Measurements from ENCODE around the gene MVD. TPM values are rescaled to one million over a fixed set of nuclear protein-coding genes. Genes with fewer than 3 reads are reported as not detected.

Gene MVD
- total RNA-seq, 2 donors from 2014 or later, result 34.7 to 40.0 TPM

DNA sequence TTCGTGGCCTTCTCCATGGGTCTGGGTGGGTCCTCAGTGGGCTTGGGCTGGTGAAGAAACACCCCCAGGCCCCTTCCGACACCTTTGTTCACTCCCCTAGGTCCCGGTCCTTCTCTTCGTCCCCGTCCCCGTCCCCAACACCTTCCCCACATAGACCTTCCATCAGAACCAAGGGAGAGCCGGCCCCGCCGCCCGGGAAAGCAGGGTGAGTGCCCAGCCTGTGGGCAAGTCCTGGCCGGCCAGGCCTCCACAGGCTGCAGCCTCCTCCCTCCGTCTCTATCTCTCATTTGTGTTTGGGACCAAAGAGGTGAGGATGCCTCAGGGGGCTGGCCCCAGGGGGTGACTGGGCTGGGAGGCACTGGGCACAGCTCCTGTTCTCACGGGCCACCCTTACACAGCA lies 39.0 kb downstream of the MVD start:
- 93% methylated on average over 13 of the region's 13 CpGs for WGBS
- no peak for DNase-seq (ENCODE audit: low spot score)
- H3K4me1 ChIP-seq (replicated peaks), result no peaks in the 10 kb centered on the region
- H3K4me3 ChIP-seq, result no peak overlapping the region
- H3K36me3 ChIP-seq, result peaks cover 22 to 31% of the 10 kb centered on the region in 2 donors
- no peaks in the 10 kb centered on the region for H3K9me3 ChIP-seq
- H3K27ac ChIP-seq, result no peak overlapping the region
- no peaks in the 10 kb centered on the region for H3K27me3 ChIP-seq (replicated peaks; ENCODE audit: insufficient read depth)
- TF ChIP-seq POLR2AphosphoS5 (IDR thresholded peaks at IDR 0.05), result no peak
- no peak for TF ChIP-seq CTCF (IDR thresholded peaks at IDR 0.05)
- no peak for TF ChIP-seq POLR2A (IDR thresholded peaks at IDR 0.05)
- intact Hi-C loops (cut with DNase I), result no loop called here

DNA sequence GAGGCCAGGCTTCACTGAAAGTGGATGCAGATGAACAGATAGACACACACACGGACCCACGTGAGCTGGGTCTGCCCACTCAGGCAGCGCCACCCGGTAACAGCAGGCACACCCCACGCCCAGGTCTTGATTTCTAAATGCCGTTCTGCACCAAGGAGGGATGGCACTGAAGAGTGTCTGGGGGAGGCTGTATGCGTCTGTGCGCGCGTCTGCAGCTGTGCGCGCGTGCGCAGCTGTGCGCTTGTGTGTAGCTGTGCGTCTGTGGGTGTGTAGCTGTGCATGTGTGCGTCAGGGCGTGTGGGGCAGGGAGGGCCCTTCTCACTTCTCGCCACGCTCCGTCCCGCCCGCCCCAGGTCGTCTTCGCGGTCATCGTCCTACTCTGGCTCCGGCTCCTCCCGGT lies 40.0 kb downstream of the MVD start:
- DNase-seq (ENCODE audit: low spot score), result no peak
- WGBS, result 93% methylated on average over 29 of the region's 29 CpGs
- intact Hi-C loops (cut with DNase I), result no loop called here
- no peak for TF ChIP-seq POLR2A (IDR thresholded peaks at IDR 0.05)
- no peak for TF ChIP-seq POLR2AphosphoS5 (IDR thresholded peaks at IDR 0.05)
- TF ChIP-seq CTCF (IDR thresholded peaks at IDR 0.05), result no peak
- peaks cover 22 to 31% of the 10 kb centered on the region in 2 donors for H3K36me3 ChIP-seq
- H3K27ac ChIP-seq, result no peak overlapping the region
- no peaks in the 10 kb centered on the region for H3K4me1 ChIP-seq (replicated peaks)
- no peaks in the 10 kb centered on the region for H3K27me3 ChIP-seq (replicated peaks; ENCODE audit: insufficient read depth)
- no peaks in the 10 kb centered on the region for H3K9me3 ChIP-seq
- H3K4me3 ChIP-seq, result no peak overlapping the region

- intact Hi-C loops (cut with DNase I), result no loop called here
- WGBS, result 89% methylated on average over 19 of the region's 19 CpGs
- no peak for DNase-seq (ENCODE audit: low spot score)
- no peaks in the 10 kb centered on the region for H3K27me3 ChIP-seq (replicated peaks; ENCODE audit: insufficient read depth)
- no peak overlapping the region for H3K27ac ChIP-seq
- peaks cover 22 to 31% of the 10 kb centered on the region in 2 donors for H3K36me3 ChIP-seq
- no peaks in the 10 kb centered on the region for H3K9me3 ChIP-seq
- peaks cover under 1% of the 10 kb centered on the region for H3K4me1 ChIP-seq (replicated peaks)
- H3K4me3 ChIP-seq, result no peak overlapping the region
- TF ChIP-seq POLR2A (IDR thresholded peaks at IDR 0.05), result no peak
- no peak for TF ChIP-seq CTCF (IDR thresholded peaks at IDR 0.05)
- TF ChIP-seq POLR2AphosphoS5 (IDR thresholded peaks at IDR 0.05), result no peak
These were observed 40.8 kb downstream of the MVD start for GRCh38 chr16:88622125-88622524.

- Histone ChIP-seq H3K36me3 (peaks cover 19 to 30% of the 10 kb centered on the region in 2 donors), H3K27me3 (replicated peaks; ENCODE audit: insufficient read depth) (no peaks in the 10 kb centered on the region), H3K4me1 (replicated peaks) (peaks cover 7% of the 10 kb centered on the region), H3K4me3 (no peak overlapping the region), H3K27ac (no peak overlapping the region), H3K9me3 (no peaks in the 10 kb centered on the region)
- no peak for TF ChIP-seq POLR2A (IDR thresholded peaks at IDR 0.05)
- no peak for TF ChIP-seq POLR2AphosphoS5 (IDR thresholded peaks at IDR 0.05)
- TF ChIP-seq CTCF (IDR thresholded peaks at IDR 0.05), result no peak
- 95% methylated on average over 14 of the region's 14 CpGs for WGBS
- no peak for DNase-seq (ENCODE audit: low spot score)
- intact Hi-C loops (cut with DNase I), result no loop called here
These were observed 42.8 kb downstream of the MVD start for GRCh38 chr16:88619859-88620815.
